NB4 (cell line): ENCODE data around the gene MCRIP2.

Source experiments
- DNase-seq: peaks from one replicate; pipeline ENCODE4 v3.0.0; 2010; ENCODE audit warnings: low read depth
- H3K4me3 ChIP-seq: one replicate; pipeline ENCODE4 v1.5.1; 2011; ENCODE audit warnings: mild to moderate bottlenecking, low read depth, low read length, moderate library complexity
- CTCF ChIP-seq: IDR thresholded peaks from one replicate; pipeline ENCODE4 v1.5.1; 2012; ENCODE audit warnings: low read depth, low read length
- MAX ChIP-seq: IDR thresholded peaks from 2 replicates; pipeline ENCODE4 v1.6.1; 2011; ENCODE audit warnings: low read depth, low read length
- MYC ChIP-seq: IDR thresholded peaks from 2 replicates; pipeline ENCODE4 v1.6.1; 2011; ENCODE audit warnings: low read depth, low read length
- POLR2A ChIP-seq: IDR thresholded peaks from 2 replicates; pipeline ENCODE4 v1.6.1; 2011; ENCODE audit warnings: mild to moderate bottlenecking; ENCODE audit not compliant: insufficient read length; ENCODE audit errors: extremely low read depth

MCRIP2 gene

GRCh38 chr16:692356-693108, 50.9 kb downstream of the MCRIP2 start:
- TF ChIP-seq MAX, result no peak
- TF ChIP-seq CTCF, result no peak
- no peak for TF ChIP-seq MYC
- TF ChIP-seq POLR2A, result no peak
- no peak for DNase-seq
- no peak overlapping the region for H3K4me3 ChIP-seq

- no peak for DNase-seq
- TF ChIP-seq POLR2A (no peak), MYC (no peak), CTCF (no peak), MAX (no peak)
- H3K4me3 ChIP-seq, result no peak overlapping the region
These were observed 51.7 kb downstream of the MCRIP2 start for GRCh38 chr16:693364-693763.

GRCh38 chr16:693766-694165, 52.1 kb downstream of the MCRIP2 start:
- no peak overlapping the region for H3K4me3 ChIP-seq
- TF ChIP-seq CTCF, result no peak
- TF ChIP-seq MYC, result no peak
- no peak for TF ChIP-seq POLR2A
- TF ChIP-seq MAX, result no peak
- DNase-seq, result no peak

GRCh38 chr16:694187-694862, 52.7 kb downstream of the MCRIP2 start:
- TF ChIP-seq MYC (no peak), MAX (no peak), CTCF (no peak)
- DNase-seq, result no peak
- no peak overlapping the region for H3K4me3 ChIP-seq

GRCh38 chr16:694863-695354, 53.3 kb downstream of the MCRIP2 start:
- H3K4me3 ChIP-seq, result no peak overlapping the region

More at GRCh38 chr16:694863-695354, 53.3 kb downstream of the MCRIP2 start:
- no peak for DNase-seq
- no peak for TF ChIP-seq MAX
- no peak for TF ChIP-seq MYC
- no peak for TF ChIP-seq POLR2A
- TF ChIP-seq CTCF, result no peak
